Epithelial cell of esophagus (primary cell): ENCODE data around the gene FGF3.

ENCODE experiments used
- DNase-seq: peaks from one replicate; pipeline ENCODE4 v3.0.0; 2010; ENCODE audit warnings: low read depth
- H3K4me3 ChIP-seq: 2 replicates; pipeline ENCODE4 v1.5.1; 2011; ENCODE audit warnings: mild to moderate bottlenecking, low read length, control low read depth
- CTCF ChIP-seq: IDR thresholded peaks from 2 replicates; pipeline ENCODE4 v1.5.1; 2011; ENCODE audit warnings: low read depth, mild to moderate bottlenecking, low read length, control low read depth, inconsistent platforms; ENCODE audit not compliant: insufficient read depth; ENCODE audit errors: missing control alignments

The FGF3 gene

GRCh38 chr11:69823641-69824265, 4.5 kb upstream of the FGF3 start:
- no peak for DNase-seq
- TF ChIP-seq CTCF = no peak
- no peak overlapping the region for H3K4me3 ChIP-seq

DNA sequence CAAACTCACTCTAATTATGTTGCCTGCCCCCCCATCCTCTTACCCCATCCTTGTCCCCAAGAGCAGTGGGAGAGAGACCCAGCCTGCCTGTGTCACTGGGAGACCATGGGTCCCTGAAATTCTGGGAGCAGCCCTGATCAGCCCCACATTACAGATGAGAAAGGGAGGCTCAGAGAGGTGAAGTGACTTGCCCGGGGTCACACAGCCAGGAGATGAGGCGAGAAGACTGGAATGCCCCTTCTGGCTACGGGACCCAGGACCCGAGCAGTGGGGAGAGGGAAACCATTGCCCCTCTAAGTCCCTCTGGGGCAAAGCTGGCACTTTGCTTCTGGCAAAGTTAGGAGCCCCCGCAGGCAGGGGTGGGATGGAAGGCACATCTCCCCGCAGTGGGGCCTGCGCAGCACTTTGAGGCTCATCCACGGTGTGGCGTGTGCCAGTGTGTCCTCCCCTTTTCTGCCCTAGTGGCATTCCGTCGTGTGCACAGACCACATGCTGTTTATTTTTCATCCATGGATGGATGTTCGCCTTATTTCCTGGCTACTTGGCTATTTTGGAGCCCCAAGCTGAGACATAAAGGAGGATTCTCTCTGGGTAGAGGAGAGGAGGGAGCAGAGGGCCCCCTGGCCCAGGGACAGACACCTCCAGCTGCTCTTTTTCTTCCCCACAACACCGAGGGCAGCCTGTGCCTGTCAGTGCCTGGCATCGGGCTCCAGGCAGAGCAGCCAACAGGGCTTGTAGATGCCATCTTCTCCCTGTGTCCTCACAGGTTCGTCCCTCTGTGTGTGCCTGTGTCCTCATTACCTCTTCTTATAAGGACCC, 3.7 kb upstream of the FGF3 start:
- no peak for DNase-seq
- no peak for TF ChIP-seq CTCF
- H3K4me3 ChIP-seq = no peak overlapping the region

- DNase-seq = no peak
- no peak overlapping the region for H3K4me3 ChIP-seq
- no peak for TF ChIP-seq CTCF
Measured at GRCh38 chr11:69821511-69822040, 2.4 kb upstream of the FGF3 start.

DNA sequence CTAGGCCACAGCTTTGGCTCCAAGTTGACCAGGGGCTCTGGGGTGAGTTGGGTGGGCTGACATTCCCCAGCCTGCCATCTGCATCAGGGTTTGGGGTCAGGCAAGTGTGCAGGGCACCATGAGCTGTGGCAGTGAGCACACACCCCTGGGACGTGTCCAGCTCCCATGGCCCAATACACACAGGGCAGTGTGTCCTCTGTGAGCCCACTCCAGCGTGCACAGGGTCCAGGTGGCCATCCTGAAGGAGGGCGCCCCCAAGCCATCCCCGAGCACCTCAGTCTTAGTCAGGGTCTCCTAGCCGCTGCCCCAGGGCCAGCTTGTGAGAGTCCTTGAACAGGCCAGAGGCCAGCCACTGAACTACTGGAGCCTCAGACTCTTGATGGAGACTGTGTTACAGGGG, 1.2 kb upstream of the FGF3 start:
- no peak for TF ChIP-seq CTCF
- H3K4me3 ChIP-seq = no peak overlapping the region

GRCh38 chr11:69819541-69820070, 390 bp upstream of the FGF3 start:
- no peak overlapping the region for H3K4me3 ChIP-seq
- DNase-seq = no peak
- no peak for TF ChIP-seq CTCF

More for the DNA sequence above, 1.2 kb upstream of the FGF3 start:
- DNase-seq = no peak

DNA sequence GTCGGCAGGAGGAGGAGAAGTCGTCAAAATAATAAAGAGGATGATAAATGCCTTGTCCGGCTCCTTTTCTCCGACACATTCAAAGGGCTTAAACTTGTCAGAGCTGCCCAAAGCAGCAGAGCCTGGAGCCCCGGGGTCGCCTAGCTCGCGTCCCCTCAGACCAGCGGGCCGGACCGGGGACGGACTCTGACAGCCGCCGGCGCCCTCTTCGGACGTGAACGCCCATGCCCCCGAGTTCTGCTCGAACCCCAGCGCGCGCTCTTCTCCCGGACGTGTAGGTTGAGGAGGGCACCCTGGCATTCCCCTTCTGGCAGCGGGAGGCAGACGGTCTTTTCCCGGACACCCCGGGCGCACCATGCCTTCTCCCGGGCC, 999 bp downstream of the FGF3 start:
- no peak overlapping the region for H3K4me3 ChIP-seq
- DNase-seq = no peak
- no peak for TF ChIP-seq CTCF
